ENCODE measurements around the gene CLDN6. TPM values are rescaled to one million over a fixed set of nuclear protein-coding genes. Genes with fewer than 3 reads are reported as not detected.

The CLDN6 gene
- total RNA-seq, 1 experiment from 2014 or later: 743 TPM

DNA sequence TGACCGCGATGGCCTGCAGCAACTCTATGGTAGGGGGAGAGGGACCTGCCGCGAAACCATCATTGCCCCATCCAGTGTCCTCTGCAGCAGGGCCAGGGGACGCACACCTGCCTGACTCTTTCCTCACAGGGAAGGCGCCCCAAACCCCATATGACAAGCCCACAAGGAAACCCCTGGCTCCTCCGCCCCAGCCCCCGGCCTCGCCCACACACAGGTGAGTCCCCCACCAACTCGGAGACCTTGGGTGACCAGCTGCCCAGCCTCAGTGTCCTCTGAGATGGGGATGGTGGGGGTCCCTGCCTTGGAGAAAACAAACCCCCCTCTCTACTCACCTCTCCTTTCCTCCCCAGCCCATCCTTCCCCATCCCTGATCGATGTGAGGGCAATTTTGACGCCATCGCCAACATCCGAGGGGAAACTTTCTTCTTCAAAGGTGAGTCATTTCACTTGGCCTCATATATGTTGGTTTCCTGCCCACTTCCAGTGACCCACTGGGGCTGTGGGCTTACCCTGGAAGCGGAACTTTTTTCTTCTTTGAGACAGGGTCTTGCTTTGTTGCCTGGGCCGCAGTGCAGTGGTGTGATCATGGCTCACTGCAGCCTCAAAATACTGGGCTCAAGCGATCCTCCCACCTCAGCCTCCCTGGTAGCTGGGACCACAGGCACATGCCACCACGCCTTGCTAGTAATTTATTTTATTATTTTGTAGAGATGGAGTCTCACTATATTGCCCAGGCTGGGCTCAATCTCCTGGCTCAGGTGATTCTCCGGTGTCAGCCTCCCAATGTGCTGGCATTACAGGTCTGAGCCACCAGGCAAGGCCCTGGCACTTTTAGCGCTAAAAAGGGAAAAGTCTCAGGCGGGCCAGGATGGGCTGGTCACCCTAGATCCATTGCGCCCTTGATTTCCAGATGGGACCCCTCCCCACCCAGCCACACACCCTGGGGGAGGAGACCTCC lies 39.5 kb upstream of the CLDN6 start:
- H3K9ac ChIP-seq (ENCODE audit: extremely low read depth, insufficient read length, low read length): no peak overlapping the region
- H3K4me1 Mint-ChIP-seq: peaks cover 20 to 36% of the 10 kb centered on the region in 2 experiments

More for the DNA sequence above, 39.5 kb upstream of the CLDN6 start:
- Histone ChIP-seq H4K20me1 (ENCODE audit: control insufficient read depth, insufficient read depth, insufficient read length) (no peaks in the 10 kb centered on the region), H3K4me1 (ENCODE audit: insufficient read depth, low read length) (no peaks in the 10 kb centered on the region), H3K79me2 (ENCODE audit: insufficient read depth, low read length) (no peaks in the 10 kb centered on the region), H2BK15ac (ENCODE audit: low read depth, low read length) (no peak overlapping the region), H3K23ac (ENCODE audit: insufficient read length, low read depth, low read length) (no peak overlapping the region), H3T11ph (ENCODE audit: low read length) (no peak overlapping the region), H4K5ac (ENCODE audit: insufficient read length, low read depth, low read length) (no peak overlapping the region), H3K27me3 (ENCODE audit: insufficient read depth, low read length) (peaks cover 2% of the 10 kb centered on the region; the same call in 1 of the 2 replicates), H2BK12ac (ENCODE audit: insufficient read length, low read depth, low read length) (no peak overlapping the region), H3K79me1 (ENCODE audit: insufficient read depth, low read depth, low read length, poor library complexity, severe bottlenecking) (no peaks in the 10 kb centered on the region), H2BK120ac (ENCODE audit: low read depth, low read length, poor library complexity, severe bottlenecking) (no peak overlapping the region), H4K91ac (ENCODE audit: insufficient read length, low read depth, low read length) (no peak overlapping the region), H3K56ac (ENCODE audit: insufficient read length, low read depth, low read length) (no peak overlapping the region), H3K4ac (ENCODE audit: low read depth, low read length) (no peak overlapping the region), H3K23me2 (ENCODE audit: insufficient read length, low read depth, low read length, poor library complexity, severe bottlenecking) (peaks cover 14% of the 10 kb centered on the region), H3K18ac (ENCODE audit: insufficient read length, low read depth, low read length) (no peak overlapping the region), H3K14ac (ENCODE audit: insufficient read depth, low read length) (no peak overlapping the region; the same call in 1 of the 2 replicates), H2BK5ac (ENCODE audit: insufficient read length, low read length) (no peak overlapping the region), H2AFZ (ENCODE audit: low read length) (no peak overlapping the region), H3K27ac (ENCODE audit: insufficient read length, low read depth, low read length) (no peak overlapping the region), H3K9me3 (ENCODE audit: control insufficient read depth, low read depth, low read length) (no peaks in the 10 kb centered on the region), H3K4me2 (ENCODE audit: insufficient read depth, insufficient read length, low read length) (peak overlapping the region; percentile 58), H4K8ac (replicated peaks; ENCODE audit: insufficient read length, low read depth, low read length) (no peak overlapping the region), H2BK20ac (ENCODE audit: low read depth, low read length, poor library complexity, severe bottlenecking) (no peak overlapping the region), H2AK5ac (ENCODE audit: insufficient read length, low read length) (no peak overlapping the region)
- no peak for DNase-seq
- H3K27ac Mint-ChIP-seq: 0 out of 7 replicates have a peak overlapping the region, but pooled peaks of 1 of the 3 experiments have one; percentile 20
- peaks cover 6 to 24% (median 14%) of the 10 kb centered on the region in 3 experiments for H3K36me3 Mint-ChIP-seq (ENCODE audit: insufficient read depth in 1 of 3, low read depth in 3 of 3)
- no peaks in the 10 kb centered on the region; a peak in 2 of 5 replicates for H3K9me3 Mint-ChIP-seq
- peaks cover 34% of the 10 kb centered on the region for H3K27me3 Mint-ChIP-seq (ENCODE audit: low read depth)
- no CpG with 5 or more reads among the region's 22 CpGs for WGBS (ENCODE audit: extremely low coverage, insufficient read length, low lambda C conversion rate)
- peak overlapping the region; percentile 34 to 64; a peak in 3 of 5 replicates for H3K4me3 Mint-ChIP-seq
- TF ChIP-seq, protein P1, sequence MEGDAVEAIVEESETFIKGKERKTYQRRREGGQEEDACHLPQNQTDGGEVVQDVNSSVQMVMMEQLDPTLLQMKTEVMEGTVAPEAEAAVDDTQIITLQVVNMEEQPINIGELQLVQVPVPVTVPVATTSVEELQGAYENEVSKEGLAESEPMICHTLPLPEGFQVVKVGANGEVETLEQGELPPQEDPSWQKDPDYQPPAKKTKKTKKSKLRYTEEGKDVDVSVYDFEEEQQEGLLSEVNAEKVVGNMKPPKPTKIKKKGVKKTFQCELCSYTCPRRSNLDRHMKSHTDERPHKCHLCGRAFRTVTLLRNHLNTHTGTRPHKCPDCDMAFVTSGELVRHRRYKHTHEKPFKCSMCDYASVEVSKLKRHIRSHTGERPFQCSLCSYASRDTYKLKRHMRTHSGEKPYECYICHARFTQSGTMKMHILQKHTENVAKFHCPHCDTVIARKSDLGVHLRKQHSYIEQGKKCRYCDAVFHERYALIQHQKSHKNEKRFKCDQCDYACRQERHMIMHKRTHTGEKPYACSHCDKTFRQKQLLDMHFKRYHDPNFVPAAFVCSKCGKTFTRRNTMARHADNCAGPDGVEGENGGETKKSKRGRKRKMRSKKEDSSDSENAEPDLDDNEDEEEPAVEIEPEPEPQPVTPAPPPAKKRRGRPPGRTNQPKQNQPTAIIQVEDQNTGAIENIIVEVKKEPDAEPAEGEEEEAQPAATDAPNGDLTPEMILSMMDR (conservative IDR thresholded peaks at IDR 0.05): no peak

Data from H9 (cell line).